GM18517 (cell line): Measurements from ENCODE around the gene NUP107.

Experiments
- ATAC-seq: cut with Tn5 transposase; IDR thresholded peaks from one replicate; pipeline ENCODE4 v1.9.1; 2021; ENCODE audit warnings: mild to moderate bottlenecking, moderate library complexity; ENCODE audit not compliant: unreplicated experiment

The NUP107 gene

DNA sequence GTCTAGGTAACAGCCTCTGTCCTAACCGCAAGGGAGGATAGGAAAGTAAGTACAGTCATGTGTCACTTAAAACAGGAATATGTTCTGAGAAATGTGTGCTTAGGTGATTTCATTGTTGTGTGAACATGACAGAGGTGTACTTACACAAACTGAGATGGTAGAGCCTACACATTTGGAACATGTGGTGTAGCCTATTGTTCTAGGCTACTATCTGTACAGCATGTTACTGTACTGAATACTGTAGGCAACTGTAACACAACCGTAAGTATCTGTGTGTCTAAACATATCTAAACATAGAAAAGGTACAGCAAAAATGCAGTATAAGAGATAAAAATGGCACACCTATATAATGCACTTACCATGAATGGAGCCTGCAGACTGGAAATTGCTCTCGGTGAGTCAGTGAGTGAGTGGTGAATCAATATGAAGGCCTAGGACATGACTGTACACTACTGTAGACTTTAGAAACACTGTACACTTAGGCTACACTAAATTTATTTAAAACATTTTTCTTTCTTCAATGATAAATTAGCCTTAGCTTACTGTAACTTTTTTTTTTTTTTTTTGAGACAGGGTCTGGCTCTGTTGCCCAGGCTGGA is 108.0 kb downstream of the NUP107 start:
- no peak for ATAC-seq
